ENCODE data around the gene SSBP2. TPM values are rescaled to one million over a fixed set of nuclear protein-coding genes. Genes with fewer than 3 reads are reported as not detected.

SSBP2 gene
- total and polyA plus RNA-seq, 2 donors (not counting 3 experiments of a cell fraction or from before 2014, with no cell fraction given), result 9.6 to 11.5 TPM

DNA sequence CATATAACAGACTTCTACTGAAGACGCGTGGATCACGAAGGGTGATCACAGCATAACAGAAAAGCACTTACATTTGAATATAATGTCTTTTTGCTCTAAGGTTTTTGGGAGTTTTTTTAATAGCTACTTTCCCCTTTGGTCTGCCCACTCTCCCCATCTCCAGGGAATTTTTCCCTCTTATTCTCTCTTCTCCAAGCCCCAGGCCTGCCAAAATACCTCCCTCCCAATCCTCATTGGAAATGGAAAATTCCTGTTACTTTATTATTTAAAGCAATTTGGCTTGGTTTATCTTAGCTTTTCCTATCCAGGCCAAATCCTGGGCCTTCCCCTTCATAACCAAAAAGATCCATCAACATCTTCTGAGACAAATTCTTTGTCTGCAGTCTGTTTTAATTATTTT lies 22.3 kb upstream of the SSBP2 start:
- Histone ChIP-seq H3K9me1 (replicated peaks; ENCODE audit: control insufficient read depth, extremely low read depth, insufficient read depth, low read length) (no peaks in the 10 kb centered on the region), H3K9ac (replicated peaks; ENCODE audit: extremely low read depth, insufficient read depth, low read length) (no peak overlapping the region), H3K4me1 (ENCODE audit: control insufficient read depth, extremely low read depth, insufficient read depth, low read length) (peaks cover 10% of the 10 kb centered on the region), H4K20me1 (replicated peaks; ENCODE audit: control insufficient read depth, extremely low read depth, insufficient read depth, low read length) (no peaks in the 10 kb centered on the region), H3K36me3 (ENCODE audit: control insufficient read depth in 2 of 2, extremely low read depth in 1 of 2, insufficient read depth in 2 of 2, low read length in 2 of 2) (no peaks in the 10 kb centered on the region), H3K79me2 (ENCODE audit: control insufficient read depth, insufficient read depth, low read length) (no peaks in the 10 kb centered on the region), H3K9me3 (replicated peaks; ENCODE audit: control insufficient read depth, insufficient read depth, low read length) (no peaks in the 10 kb centered on the region), H3K27me3 (ENCODE audit: control insufficient read depth in 2 of 2, insufficient read depth in 2 of 2, low read length in 2 of 2) (no peaks in the 10 kb centered on the region), H3K4me2 (ENCODE audit: insufficient read depth, low read length) (no peak overlapping the region), H3K4me3 (replicated peaks in 1 of 3; ENCODE audit: insufficient read depth in 1 of 3, low read depth in 1 of 3, low read length in 3 of 3) (no peak overlapping the region), H2AFZ (ENCODE audit: low read depth, low read length) (no peak overlapping the region), H3K27ac (ENCODE audit: insufficient read depth, low read depth, low read length) (no peak overlapping the region)
- intact Hi-C loops (cut with micrococcal nuclease) (no loop called here), dilution Hi-C loops (cut with MboI; ENCODE audit: extremely low pct_ligation_motif_present, low sequenced_read_pairs) (no loop called here)
- FAIRE-seq (no peak), DNase-seq (ENCODE audit: low read depth, low spot score) (no peak)
- TF ChIP-seq, protein P1, sequence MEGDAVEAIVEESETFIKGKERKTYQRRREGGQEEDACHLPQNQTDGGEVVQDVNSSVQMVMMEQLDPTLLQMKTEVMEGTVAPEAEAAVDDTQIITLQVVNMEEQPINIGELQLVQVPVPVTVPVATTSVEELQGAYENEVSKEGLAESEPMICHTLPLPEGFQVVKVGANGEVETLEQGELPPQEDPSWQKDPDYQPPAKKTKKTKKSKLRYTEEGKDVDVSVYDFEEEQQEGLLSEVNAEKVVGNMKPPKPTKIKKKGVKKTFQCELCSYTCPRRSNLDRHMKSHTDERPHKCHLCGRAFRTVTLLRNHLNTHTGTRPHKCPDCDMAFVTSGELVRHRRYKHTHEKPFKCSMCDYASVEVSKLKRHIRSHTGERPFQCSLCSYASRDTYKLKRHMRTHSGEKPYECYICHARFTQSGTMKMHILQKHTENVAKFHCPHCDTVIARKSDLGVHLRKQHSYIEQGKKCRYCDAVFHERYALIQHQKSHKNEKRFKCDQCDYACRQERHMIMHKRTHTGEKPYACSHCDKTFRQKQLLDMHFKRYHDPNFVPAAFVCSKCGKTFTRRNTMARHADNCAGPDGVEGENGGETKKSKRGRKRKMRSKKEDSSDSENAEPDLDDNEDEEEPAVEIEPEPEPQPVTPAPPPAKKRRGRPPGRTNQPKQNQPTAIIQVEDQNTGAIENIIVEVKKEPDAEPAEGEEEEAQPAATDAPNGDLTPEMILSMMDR (IDR thresholded peaks at IDR 0.05; ENCODE audit: extremely low read depth in 1 of 2, insufficient read depth in 1 of 2, low read depth in 1 of 2, low read length in 2 of 2), result no peak
- TF ChIP-seq POLR2A (IDR thresholded peaks at IDR 0.05; ENCODE audit: low read depth, low read length) (no peak), EZH2 (IDR thresholded peaks at IDR 0.05; ENCODE audit: borderline replicate concordance, low read depth, low read length, severe bottlenecking) (no peak), FOS (IDR thresholded peaks at IDR 0.05; ENCODE audit: borderline replicate concordance, insufficient read depth, low read length) (no peak), POLR2AphosphoS5 (IDR thresholded peaks at IDR 0.05; ENCODE audit: insufficient read depth, low read depth, low read length) (no peak), MYC (IDR thresholded peaks at IDR 0.05; ENCODE audit: low read depth, low read length) (no peak), MAX (IDR thresholded peaks at IDR 0.05; ENCODE audit: insufficient read depth, insufficient read length) (no peak), JUN (IDR thresholded peaks at IDR 0.05; ENCODE audit: borderline replicate concordance, insufficient read depth, insufficient read length, low read depth) (no peak), GATA2 (IDR thresholded peaks at IDR 0.05; ENCODE audit: insufficient read depth, insufficient read length, low read depth, low read length) (no peak)
- BruUV-seq (replicated peaks), result no TSS peak
- CTCF ChIA-PET, result interaction anchor here (1.4 to 1.6 kb wide), 2 partner anchors 10 to 65 kb away, joined by 3 read pairs; no protein-coding TSS in a partner anchor
- POLR2A ChIA-PET, result no interaction called here
